IMR-90 (cell line): ENCODE measurements around the gene SETD2. TPM values are rescaled to one million over a fixed set of nuclear protein-coding genes. Genes with fewer than 3 reads are reported as not detected.
A peak's percentile ranks its signal among the peaks of the same experiment; 100 is the strongest.

Experiments used
- ATAC-seq: fragments of 200-7000 bp; cut with Tn5 transposase; 2 replicates; pipeline ENCODE4 v1.9.1; 2020; ENCODE audit warnings: low read depth, mild to moderate bottlenecking, moderate library complexity
- BruUV-seq: library from RNA; stranded (reverse); fragments of 400-500 nt; replicated peaks from 2 replicates; lab custom pipeline; 2021; lab: Mats Ljungman, UMichigan
- CTCF ChIA-PET: fragments of 300-600 bp; formaldehyde crosslinking; extraction: SDS; loops from one replicate; lab custom pipeline; 2021; ENCODE audit warnings: antibody characterized with exemption; lab: Yijun Ruan, JAX
- POLR2A ChIA-PET: fragments of 300-600 bp; sonication (Branson Sonifier 250); formaldehyde crosslinking; loops from one replicate; lab custom pipeline; 2022; ENCODE audit warnings: antibody characterized with exemption; ENCODE audit not compliant: unreplicated experiment; lab: Charles Lee
- DNase-seq: peaks from one replicate; pipeline ENCODE4 v3.0.0; 2013
- H2AFZ ChIP-seq: replicated peaks from 2 replicates; pipeline ENCODE3; 2013; ENCODE audit warnings: low read length, mild to moderate bottlenecking; ENCODE audit not compliant: poor library complexity
- H2AK5ac ChIP-seq: 2 replicates; pipeline ENCODE4 v1.6.1; 2013; ENCODE audit warnings: low read depth, low read length, inconsistent platforms
- H2AK9ac ChIP-seq: replicated peaks from 2 replicates; pipeline ENCODE3; 2013; ENCODE audit warnings: mild to moderate bottlenecking, low read depth, low read length, moderate library complexity; ENCODE audit not compliant: poor library complexity
- H2BK120ac ChIP-seq: 2 replicates; pipeline ENCODE4 v1.6.1; 2013; ENCODE audit warnings: low read depth, low read length, inconsistent platforms
- H2BK15ac ChIP-seq: 3 replicates; pipeline ENCODE4 v1.6.1; 2013; ENCODE audit warnings: low read depth, low read length, inconsistent platforms
- H2BK20ac ChIP-seq: 2 replicates; pipeline ENCODE4 v1.6.1; 2013; ENCODE audit warnings: low read depth, mild to moderate bottlenecking, inconsistent platforms, low read length, moderate library complexity
- H2BK5ac ChIP-seq: 2 replicates; pipeline ENCODE4 v1.6.1; 2013; ENCODE audit warnings: mild to moderate bottlenecking, low read depth, low read length, inconsistent platforms; ENCODE audit not compliant: poor library complexity, severe bottlenecking
- H3K14ac ChIP-seq: replicated peaks from 2 replicates; pipeline ENCODE4 v1.6.1; 2013; ENCODE audit warnings: low read depth, low read length, inconsistent platforms
- H3K18ac ChIP-seq: 2 replicates; pipeline ENCODE4 v1.6.1; 2013; ENCODE audit warnings: low read depth, low read length, control low read depth
- H3K23ac ChIP-seq: 2 replicates; pipeline ENCODE4 v1.6.1; 2013; ENCODE audit warnings: low read depth, low read length, inconsistent platforms
- H3K27ac ChIP-seq: 2 replicates; pipeline ENCODE4 v1.5.1; 2013; ENCODE audit warnings: mild to moderate bottlenecking, control low read depth, low read length; ENCODE audit not compliant: insufficient read depth
- H3K27me3 ChIP-seq: 2 replicates; pipeline ENCODE4 v1.6.1; 2013; ENCODE audit warnings: low read length; ENCODE audit not compliant: control insufficient read depth, insufficient read depth
- H3K36me3 ChIP-seq: 2 replicates; pipeline ENCODE4 v1.6.1; 2013; ENCODE audit warnings: low read length, mixed read lengths; ENCODE audit not compliant: control insufficient read depth, insufficient read depth
- H3K4ac ChIP-seq: 2 replicates; pipeline ENCODE4 v1.6.1; 2013; ENCODE audit warnings: low read depth, low read length, inconsistent platforms
- H3K4me1 ChIP-seq: 2 replicates; pipeline ENCODE4 v1.6.1; 2013; ENCODE audit warnings: low read length, mixed read lengths; ENCODE audit not compliant: control insufficient read depth, insufficient read depth
- H3K4me2 ChIP-seq: 2 replicates; pipeline ENCODE4 v1.6.1; 2013; ENCODE audit warnings: low read depth, mild to moderate bottlenecking, control low read depth, low read length, moderate library complexity
- H3K4me3 ChIP-seq: 2 replicates; pipeline ENCODE4 v1.5.1; 2013; ENCODE audit warnings: low read depth, mild to moderate bottlenecking, control low read depth, low read length, moderate library complexity; ENCODE audit not compliant: insufficient read depth
- H3K56ac ChIP-seq: 2 replicates; pipeline ENCODE4 v1.6.1; 2013; ENCODE audit warnings: low read length, inconsistent platforms; ENCODE audit not compliant: insufficient read depth; ENCODE audit errors: extremely low read depth
- H3K79me1 ChIP-seq, 2 experiments: 2 replicates each; pipeline ENCODE4 v1.6.1; 2013; ENCODE audit warnings: low read length in 2 of 2, inconsistent platforms in 1 of 2, low read depth in 1 of 2
- H3K9ac ChIP-seq: 2 replicates; pipeline ENCODE4 v1.6.1; 2013; ENCODE audit warnings: low read depth, low read length, control low read depth
- H3K9me1 ChIP-seq: 2 replicates; pipeline ENCODE4 v1.6.1; 2013; ENCODE audit warnings: low read length, inconsistent platforms; ENCODE audit not compliant: insufficient read depth
- H3K9me3 ChIP-seq: 2 replicates; pipeline ENCODE4 v1.6.1; 2013; ENCODE audit warnings: low read length; ENCODE audit not compliant: control insufficient read depth, insufficient read depth
- H4K20me1 ChIP-seq: 2 replicates; pipeline ENCODE4 v1.6.1; 2013; ENCODE audit warnings: low read length, inconsistent platforms; ENCODE audit not compliant: insufficient read depth
- H4K5ac ChIP-seq: 2 replicates; pipeline ENCODE4 v1.6.1; 2013; ENCODE audit warnings: mild to moderate bottlenecking, low read depth, low read length, control low read depth
- H4K8ac ChIP-seq, 2 experiments: 2 replicates each; pipeline ENCODE4 v1.6.1; 2013; ENCODE audit warnings: low read depth in 2 of 2, low read length in 2 of 2, control low read depth in 1 of 2, inconsistent platforms in 1 of 2
- H4K91ac ChIP-seq: 2 replicates; pipeline ENCODE4 v1.6.1; 2013; ENCODE audit warnings: low read depth, low read length, inconsistent platforms; ENCODE audit not compliant: insufficient read depth
- BHLHE40 ChIP-seq: fragments of 150-350 bp; IDR thresholded peaks from 2 replicates; pipeline ENCODE4 v1.6.1; 2016; ENCODE audit warnings: mild to moderate bottlenecking, low read depth, low read length
- CEBPB ChIP-seq: IDR thresholded peaks from 2 replicates; pipeline ENCODE4 v1.6.1; 2012; ENCODE audit warnings: low read depth, low read length, improper control_type of control experiment
- FOS ChIP-seq: fragments of 150-350 bp; IDR thresholded peaks from 2 replicates; pipeline ENCODE4 v1.6.1; 2016; ENCODE audit warnings: low read depth, low read length
- RFX5 ChIP-seq: IDR thresholded peaks from 2 replicates; pipeline ENCODE4 v1.8.0; 2012; ENCODE audit warnings: low read depth, mild to moderate bottlenecking, low read length, moderate library complexity
- dilution Hi-C: fragments of 300-500 bp; cut with HindIII; formaldehyde crosslinking; loops from one replicate; pipeline ENCODE4 v1.14.3; 2018; ENCODE audit warnings: low sequenced_read_pairs; ENCODE audit not compliant: unreplicated experiment
- in situ Hi-C: fragments of 300-500 bp; cut with MboI; formaldehyde crosslinking; loops from 3 replicates; pipeline ENCODE4 v1.14.3; 2019; ENCODE audit warnings: low sequenced_read_pairs, inconsistent platforms, mixed read lengths
- intact Hi-C: fragments of 100-400 bp; cut with micrococcal nuclease; formaldehyde crosslinking; loops from 2 replicates; pipeline ENCODE4 v1.10.0; 2022
- polyA plus RNA-seq, 3 experiments: library from polyadenylated mRNA; depleted of rRNA; stranded (reverse); fragments of >200 nt; gene quantifications; 2 replicates each; pipeline ENCODE4 v1.2.3, GENCODE V29; 2012; ENCODE audit warnings: low replicate concordance in 1 of 3
- total RNA-seq: library from RNA; depleted of rRNA; stranded (reverse); fragments of >200 nt; gene quantifications from 2 replicates; pipeline ENCODE4 v1.2.3, GENCODE V29; 2012
- TF ChIP-seq, protein P1 (sequence below): conservative IDR thresholded peaks from 2 replicates; pipeline ENCODE4 v1.5.1; 2012; ENCODE audit warnings: mild to moderate bottlenecking, low read depth, low read length, improper control_type of control experiment

SETD2 gene
- total and polyA plus RNA-seq, 2 of the 4 experiments (the other 2 are of a cell fraction) = 18.3 to 20.1 TPM

DNA sequence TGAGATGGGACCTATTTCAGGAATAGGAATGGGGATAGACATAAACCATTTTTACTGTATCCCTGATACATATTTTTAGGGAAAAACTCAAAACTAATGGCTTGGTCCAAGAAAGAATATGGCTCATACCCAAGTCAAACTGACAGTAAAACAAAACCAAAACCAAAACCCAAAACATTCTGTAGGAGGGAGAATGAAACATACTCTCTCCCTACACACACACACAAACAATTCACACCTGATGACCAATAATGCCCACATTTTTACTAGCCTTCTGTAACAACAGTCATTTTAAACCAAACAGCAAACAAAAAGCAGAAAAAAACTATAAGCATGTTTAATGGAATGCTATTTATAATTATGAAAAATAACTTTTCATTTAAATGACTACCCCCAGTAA lies 109.5 kb downstream of the SETD2 start:
- Histone ChIP-seq H3K4me2 (no peak overlapping the region), H3K36me3 (peaks cover 18% of the 10 kb centered on the region), H4K5ac (no peak overlapping the region), H2BK20ac (no peak overlapping the region), H3K23ac (0 out of 2 replicates have a peak overlapping the region, but pooled peaks have one; percentile 16), H3K4ac (no peak overlapping the region), H2AK9ac (no peak overlapping the region), H3K56ac (no peak overlapping the region), H3K79me1 (peaks cover 14 to 62% of the 10 kb centered on the region in 2 experiments), H2AFZ (no peak overlapping the region), H2BK5ac (no peak overlapping the region), H2BK120ac (no peak overlapping the region), H3K18ac (no peak overlapping the region), H3K27me3 (no peaks in the 10 kb centered on the region), H4K20me1 (peaks cover 9% of the 10 kb centered on the region), H3K14ac (no peak overlapping the region), H4K91ac (no peak overlapping the region), H2BK15ac (no peak overlapping the region), H3K27ac (no peak overlapping the region), H3K9me1 (0 out of 2 replicates have a peak, but pooled peaks cover 3% of the 10 kb centered on the region), H3K4me1 (no peaks in the 10 kb centered on the region), H3K9ac (no peak overlapping the region), H3K4me3 (no peak overlapping the region), H2AK5ac (no peak overlapping the region), H4K8ac (no peak overlapping the region), H3K9me3 (no peaks in the 10 kb centered on the region)
- in situ Hi-C loops = no loop called here
- intact Hi-C loops = no loop called here
- ChIA-PET CTCF (no interaction called here), POLR2A (no interaction called here)
- no peak for ATAC-seq
- BruUV-seq = no TSS peak
- DNase-seq = no peak
- dilution Hi-C loops = no loop called here
- TF ChIP-seq RFX5 (no peak), CEBPB (no peak), BHLHE40 (no peak), FOS (no peak)
- TF ChIP-seq, protein P1, sequence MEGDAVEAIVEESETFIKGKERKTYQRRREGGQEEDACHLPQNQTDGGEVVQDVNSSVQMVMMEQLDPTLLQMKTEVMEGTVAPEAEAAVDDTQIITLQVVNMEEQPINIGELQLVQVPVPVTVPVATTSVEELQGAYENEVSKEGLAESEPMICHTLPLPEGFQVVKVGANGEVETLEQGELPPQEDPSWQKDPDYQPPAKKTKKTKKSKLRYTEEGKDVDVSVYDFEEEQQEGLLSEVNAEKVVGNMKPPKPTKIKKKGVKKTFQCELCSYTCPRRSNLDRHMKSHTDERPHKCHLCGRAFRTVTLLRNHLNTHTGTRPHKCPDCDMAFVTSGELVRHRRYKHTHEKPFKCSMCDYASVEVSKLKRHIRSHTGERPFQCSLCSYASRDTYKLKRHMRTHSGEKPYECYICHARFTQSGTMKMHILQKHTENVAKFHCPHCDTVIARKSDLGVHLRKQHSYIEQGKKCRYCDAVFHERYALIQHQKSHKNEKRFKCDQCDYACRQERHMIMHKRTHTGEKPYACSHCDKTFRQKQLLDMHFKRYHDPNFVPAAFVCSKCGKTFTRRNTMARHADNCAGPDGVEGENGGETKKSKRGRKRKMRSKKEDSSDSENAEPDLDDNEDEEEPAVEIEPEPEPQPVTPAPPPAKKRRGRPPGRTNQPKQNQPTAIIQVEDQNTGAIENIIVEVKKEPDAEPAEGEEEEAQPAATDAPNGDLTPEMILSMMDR = no peak
